Activated T-helper 1 cell treated with Interleukin-2 at 50 U/mL for 16 hours (primary cell): ENCODE data around the gene RPGRIP1.
A peak's percentile ranks its signal among the peaks of the same experiment; 100 is the strongest.
"Not testable (repeated sequence)": the region's sequence is repeated elsewhere in the genome, so short reads cannot be mapped to it uniquely, and the experiment has no call there.

Source experiments
- DNase-seq: peaks from one replicate; pipeline ENCODE4 v3.0.0-alpha.2; 2020; ENCODE audit warnings: low read depth

Gene RPGRIP1

GRCh38 chr14:21302013-21302835, 22.3 kb downstream of the RPGRIP1 start:
- DNase-seq, result no peak

- DNase-seq, result not testable (repeated sequence)
Measured at GRCh38 chr14:21302836-21303140, 22.9 kb downstream of the RPGRIP1 start.

GRCh38 chr14:21307637-21308036, 27.8 kb downstream of the RPGRIP1 start:
- no peak for DNase-seq

GRCh38 chr14:21308132-21308478, 28.2 kb downstream of the RPGRIP1 start:
- no peak for DNase-seq

GRCh38 chr14:21308479-21309237, 28.8 kb downstream of the RPGRIP1 start:
- peak; percentile 55 for DNase-seq

- DNase-seq, result no peak
Measured at GRCh38 chr14:21309238-21309636, 29.4 kb downstream of the RPGRIP1 start.

- no peak for DNase-seq
Measured at GRCh38 chr14:21309956-21310355, 30.1 kb downstream of the RPGRIP1 start.

GRCh38 chr14:21311614-21312013, 31.7 kb downstream of the RPGRIP1 start:
- DNase-seq, result no peak

GRCh38 chr14:21313512-21313911, 33.6 kb downstream of the RPGRIP1 start:
- no peak for DNase-seq

- DNase-seq, result no peak
Measured at GRCh38 chr14:21317398-21317797, 37.5 kb downstream of the RPGRIP1 start.

- no peak for DNase-seq
Measured at GRCh38 chr14:21320913-21321312, 41.0 kb downstream of the RPGRIP1 start.

GRCh38 chr14:21322716-21323115, 42.8 kb downstream of the RPGRIP1 start:
- no peak for DNase-seq

GRCh38 chr14:21326972-21327371, 47.1 kb downstream of the RPGRIP1 start:
- DNase-seq, result no peak
